ENCODE measurements around the gene SEMA4B.

- TF ChIP-seq CTCF (IDR thresholded peaks at IDR 0.05), result no peak
- TF ChIP-seq EP300 (IDR thresholded peaks at IDR 0.05), result no peak
- TF ChIP-seq POLR2A (IDR thresholded peaks at IDR 0.05), result no peak
- no peak for TF ChIP-seq POLR2AphosphoS5 (IDR thresholded peaks at IDR 0.05)
These were observed 40.4 kb downstream of the SEMA4B start for GRCh38 chr15:90241343-90242192.
